ENCODE measurements around the gene CPE. TPM values are rescaled to one million over a fixed set of nuclear protein-coding genes. Genes with fewer than 3 reads are reported as not detected.
A peak's percentile ranks its signal among the peaks of the same experiment; 100 is the strongest.

The CPE gene
- polyA plus RNA-seq, 1 donor (not counting 4 experiments of a cell fraction or from before 2014, with no cell fraction given): 1.9 TPM

GRCh38 chr4:165355900-165356300 is 22.9 kb upstream of the CPE start:
- no peaks in the 10 kb centered on the region for H3K27me3 ChIP-seq (ENCODE audit: control insufficient read depth, extremely low read depth, insufficient read depth, low read length)
- H3K79me2 ChIP-seq (ENCODE audit: control insufficient read depth, insufficient read depth, low read length): no peaks in the 10 kb centered on the region
- no peak overlapping the region for H3K27ac ChIP-seq (ENCODE audit: control insufficient read depth, insufficient read depth, low read length)
- no peak for FAIRE-seq
- no peaks in the 10 kb centered on the region for H3K36me3 ChIP-seq (ENCODE audit: control insufficient read depth in 2 of 2, extremely low read depth in 1 of 2, insufficient read depth in 2 of 2, low read length in 2 of 2)
- H3K4me1 ChIP-seq (ENCODE audit: control insufficient read depth, extremely low read depth, insufficient read depth, low read length): peaks cover 7% of the 10 kb centered on the region
- no peak overlapping the region for H2AFZ ChIP-seq (ENCODE audit: control insufficient read depth, low read length)
- no peak overlapping the region for H3K4me2 ChIP-seq (ENCODE audit: control insufficient read depth, extremely low read depth, insufficient read depth, low read depth, low read length)
- H3K9ac ChIP-seq (ENCODE audit: control insufficient read depth, extremely low read depth, insufficient read depth, low read length): no peak overlapping the region
- dilution Hi-C loops (cut with MboI; ENCODE audit: extremely low pct_ligation_motif_present, low sequenced_read_pairs): no loop called here
- H3K9me3 ChIP-seq (ENCODE audit: control insufficient read depth, low read depth, low read length): no peaks in the 10 kb centered on the region
- TF ChIP-seq EZH2 (IDR thresholded peaks at IDR 0.05; ENCODE audit: low read length): no peak
- peak; percentile 42 to 75 (median 66) for TF ChIP-seq CTCF (optimal IDR thresholded peaks at IDR 0.05 in 1 of 3, IDR thresholded peaks at IDR 0.05 in 1 of 3, conservative IDR thresholded peaks at IDR 0.05 in 1 of 3; ENCODE audit: extremely low read depth in 1 of 3, insufficient read depth in 2 of 3, low read length in 3 of 3)
- H3K9me1 ChIP-seq (ENCODE audit: control insufficient read depth, extremely low read depth, insufficient read depth, low read length): no peaks in the 10 kb centered on the region
- H3K4me3 ChIP-seq (ENCODE audit: control insufficient read depth in 2 of 3, extremely low read depth in 1 of 3, insufficient read depth in 2 of 3, low read depth in 1 of 3, low read length in 3 of 3): no peak overlapping the region
- DNase-seq (ENCODE audit: low read depth, low spot score): no peak
- no peaks in the 10 kb centered on the region for H4K20me1 ChIP-seq (ENCODE audit: control insufficient read depth, extremely low read depth, insufficient read depth, low read length)

GRCh38 chr4:165359506-165359905 is 19.3 kb upstream of the CPE start:
- H3K27ac ChIP-seq (ENCODE audit: control insufficient read depth, insufficient read depth, low read length): no peak overlapping the region
- H3K9me3 ChIP-seq (ENCODE audit: control insufficient read depth, low read depth, low read length): no peaks in the 10 kb centered on the region
- H2AFZ ChIP-seq (ENCODE audit: control insufficient read depth, low read length): no peak overlapping the region
- no peaks in the 10 kb centered on the region for H3K36me3 ChIP-seq (ENCODE audit: control insufficient read depth in 2 of 2, extremely low read depth in 1 of 2, insufficient read depth in 2 of 2, low read length in 2 of 2)
- FAIRE-seq (no peak), DNase-seq (ENCODE audit: low read depth, low spot score) (no peak)
- H3K9ac ChIP-seq (ENCODE audit: control insufficient read depth, extremely low read depth, insufficient read depth, low read length): no peak overlapping the region
- no peaks in the 10 kb centered on the region for H3K79me2 ChIP-seq (ENCODE audit: control insufficient read depth, insufficient read depth, low read length)
- no peak overlapping the region for H3K4me3 ChIP-seq (ENCODE audit: control insufficient read depth in 2 of 3, extremely low read depth in 1 of 3, insufficient read depth in 2 of 3, low read depth in 1 of 3, low read length in 3 of 3)
- H3K9me1 ChIP-seq (ENCODE audit: control insufficient read depth, extremely low read depth, insufficient read depth, low read length): no peaks in the 10 kb centered on the region
- peaks cover 7% of the 10 kb centered on the region for H3K4me1 ChIP-seq (ENCODE audit: control insufficient read depth, extremely low read depth, insufficient read depth, low read length)
- H3K4me2 ChIP-seq (ENCODE audit: control insufficient read depth, extremely low read depth, insufficient read depth, low read depth, low read length): no peak overlapping the region
- no peaks in the 10 kb centered on the region for H3K27me3 ChIP-seq (ENCODE audit: control insufficient read depth, extremely low read depth, insufficient read depth, low read length)
- no peaks in the 10 kb centered on the region for H4K20me1 ChIP-seq (ENCODE audit: control insufficient read depth, extremely low read depth, insufficient read depth, low read length)
- TF ChIP-seq EZH2 (IDR thresholded peaks at IDR 0.05; ENCODE audit: low read length): no peak
- no peak for TF ChIP-seq CTCF (optimal IDR thresholded peaks at IDR 0.05 in 1 of 3, IDR thresholded peaks at IDR 0.05 in 1 of 3, conservative IDR thresholded peaks at IDR 0.05 in 1 of 3; ENCODE audit: extremely low read depth in 1 of 3, insufficient read depth in 2 of 3, low read length in 3 of 3)
- dilution Hi-C loops (cut with MboI; ENCODE audit: extremely low pct_ligation_motif_present, low sequenced_read_pairs): no loop called here

All from keratinocyte (primary cell).